Measurements from ENCODE around the gene ERCC6L2.

ERCC6L2 gene

DNA sequence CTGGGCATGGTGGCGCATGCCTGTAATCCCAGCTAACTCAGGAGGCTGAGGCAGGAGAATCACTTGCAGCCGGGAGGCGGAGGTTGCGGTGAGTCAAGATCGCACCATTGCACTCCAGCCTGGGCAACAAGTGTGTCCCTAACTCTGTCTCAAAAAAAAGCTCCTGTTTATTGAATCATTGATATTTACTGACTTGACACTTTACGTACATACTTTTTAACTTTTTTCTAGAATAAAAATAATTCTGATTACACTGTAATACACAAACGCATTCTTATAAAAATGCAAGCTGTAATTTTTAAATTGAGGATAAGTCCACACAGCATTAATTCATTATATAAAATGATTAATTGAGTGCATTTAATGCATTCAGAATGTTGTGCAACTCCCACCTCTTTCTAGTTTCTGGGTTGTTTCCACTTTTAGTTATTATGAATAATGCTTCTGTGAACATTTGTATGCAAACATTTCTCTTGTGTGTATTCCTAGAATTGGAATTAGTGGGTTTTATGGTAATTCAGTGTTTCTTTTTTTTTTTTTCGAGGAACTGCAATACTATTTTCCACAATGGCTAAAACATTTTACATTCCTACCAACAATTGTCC, 15.7 kb downstream of the ERCC6L2 start:
- no peak for DNase-seq (ENCODE audit: insufficient read length)
- no peak for FAIRE-seq
- TF ChIP-seq POLR2AphosphoS5 (IDR thresholded peaks at IDR 0.05; ENCODE audit: low read depth, low read length) (no peak), POLR2A (IDR thresholded peaks at IDR 0.05; ENCODE audit: low read depth, low read length) (no peak), TAF1 (IDR thresholded peaks at IDR 0.05; ENCODE audit: borderline replicate concordance, low read depth, low read length) (no peak)

DNA sequence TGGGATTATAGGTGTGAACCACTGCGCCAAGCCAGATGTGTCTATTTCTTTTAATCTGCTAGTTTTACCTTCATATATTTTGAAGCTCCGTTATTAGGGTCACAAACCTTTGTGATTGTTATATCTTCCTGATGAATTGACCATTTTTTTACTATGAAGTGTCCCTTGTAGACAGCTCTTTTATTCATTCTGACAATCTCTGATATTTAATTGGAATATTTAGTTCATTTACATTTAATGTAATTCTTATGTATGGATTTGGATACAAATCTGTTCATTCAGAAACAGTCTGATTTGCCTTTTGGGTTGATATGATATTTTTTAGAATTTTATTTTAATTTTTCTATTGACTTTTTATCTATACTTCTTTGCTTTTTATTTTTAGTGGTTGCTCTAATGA, 17.2 kb downstream of the ERCC6L2 start:
- FAIRE-seq, result no peak
- no peak for TF ChIP-seq POLR2AphosphoS5 (IDR thresholded peaks at IDR 0.05; ENCODE audit: low read depth, low read length)
- TF ChIP-seq POLR2A (IDR thresholded peaks at IDR 0.05; ENCODE audit: low read depth, low read length), result no peak
- no peak for TF ChIP-seq TAF1 (IDR thresholded peaks at IDR 0.05; ENCODE audit: borderline replicate concordance, low read depth, low read length)
- no peak for DNase-seq (ENCODE audit: insufficient read length)

DNA sequence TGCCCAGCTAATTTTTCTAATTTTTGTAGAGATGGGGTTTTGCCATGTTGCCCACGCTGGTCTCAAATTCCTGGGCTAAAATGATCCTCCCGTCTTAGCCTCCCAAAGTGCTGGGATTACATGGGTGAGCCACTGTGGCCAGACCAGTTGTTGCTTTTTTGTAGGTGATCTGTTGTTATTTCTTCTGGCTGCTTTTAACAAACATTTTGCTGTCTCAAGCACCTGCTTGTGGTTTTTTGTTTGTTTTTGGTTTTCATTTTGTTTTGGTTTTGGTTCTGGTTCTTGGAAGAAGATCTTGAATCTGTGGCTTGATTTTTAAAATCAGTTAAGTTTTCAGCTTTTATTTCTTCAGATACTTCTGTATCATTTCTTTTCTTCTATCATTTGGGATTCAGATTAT, 21.1 kb downstream of the ERCC6L2 start:
- TF ChIP-seq POLR2A (IDR thresholded peaks at IDR 0.05; ENCODE audit: low read depth, low read length) (no peak), TAF1 (IDR thresholded peaks at IDR 0.05; ENCODE audit: borderline replicate concordance, low read depth, low read length) (no peak), POLR2AphosphoS5 (IDR thresholded peaks at IDR 0.05; ENCODE audit: low read depth, low read length) (no peak)
- FAIRE-seq (no peak), DNase-seq (ENCODE audit: insufficient read length) (no peak)

DNA sequence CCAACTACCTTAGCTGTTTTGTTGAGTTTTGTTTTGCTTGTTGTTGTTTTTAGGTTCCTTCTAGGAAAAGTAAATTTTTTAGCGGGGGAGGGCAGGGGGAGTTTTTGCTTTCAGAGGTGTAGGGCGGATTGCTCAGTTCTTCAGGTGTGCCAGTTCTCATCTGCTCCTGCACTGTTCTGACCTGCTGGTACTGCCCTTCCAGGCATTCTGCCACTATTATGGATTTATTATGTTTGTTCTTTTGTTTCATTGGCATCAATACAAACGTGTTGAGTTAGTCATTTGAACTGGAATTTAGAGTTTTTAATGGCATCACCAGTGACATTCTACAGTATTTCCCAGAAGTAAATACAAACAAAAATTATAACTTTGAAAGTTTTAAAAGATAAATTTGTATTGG, 26.0 kb downstream of the ERCC6L2 start:
- FAIRE-seq, result no peak
- DNase-seq (ENCODE audit: insufficient read length), result no peak
- TF ChIP-seq POLR2A (IDR thresholded peaks at IDR 0.05; ENCODE audit: low read depth, low read length), result no peak
- no peak for TF ChIP-seq POLR2AphosphoS5 (IDR thresholded peaks at IDR 0.05; ENCODE audit: low read depth, low read length)
- TF ChIP-seq TAF1 (IDR thresholded peaks at IDR 0.05; ENCODE audit: borderline replicate concordance, low read depth, low read length), result no peak

DNA sequence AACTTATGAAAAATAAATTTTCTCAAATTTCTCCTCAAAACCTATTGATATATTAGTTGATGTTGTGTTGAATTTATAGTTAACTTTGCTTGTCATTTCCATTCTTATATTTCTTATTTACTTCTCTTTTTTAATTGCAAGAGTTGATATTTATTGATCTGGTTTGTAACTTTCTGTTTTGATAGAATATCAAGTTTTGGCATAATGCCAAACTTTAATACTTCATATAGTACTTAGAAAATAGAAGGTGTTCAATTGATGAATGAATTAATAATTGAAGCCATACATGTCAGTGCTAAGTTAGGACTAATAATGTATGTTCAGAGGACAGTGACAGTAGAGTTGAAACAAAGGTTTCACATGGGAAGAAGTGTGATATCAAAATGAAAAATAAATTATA, 27.9 kb downstream of the ERCC6L2 start:
- no peak for DNase-seq (ENCODE audit: insufficient read length)
- TF ChIP-seq TAF1 (IDR thresholded peaks at IDR 0.05; ENCODE audit: borderline replicate concordance, low read depth, low read length) (no peak), POLR2AphosphoS5 (IDR thresholded peaks at IDR 0.05; ENCODE audit: low read depth, low read length) (no peak), POLR2A (IDR thresholded peaks at IDR 0.05; ENCODE audit: low read depth, low read length) (no peak)
- FAIRE-seq, result no peak

DNA sequence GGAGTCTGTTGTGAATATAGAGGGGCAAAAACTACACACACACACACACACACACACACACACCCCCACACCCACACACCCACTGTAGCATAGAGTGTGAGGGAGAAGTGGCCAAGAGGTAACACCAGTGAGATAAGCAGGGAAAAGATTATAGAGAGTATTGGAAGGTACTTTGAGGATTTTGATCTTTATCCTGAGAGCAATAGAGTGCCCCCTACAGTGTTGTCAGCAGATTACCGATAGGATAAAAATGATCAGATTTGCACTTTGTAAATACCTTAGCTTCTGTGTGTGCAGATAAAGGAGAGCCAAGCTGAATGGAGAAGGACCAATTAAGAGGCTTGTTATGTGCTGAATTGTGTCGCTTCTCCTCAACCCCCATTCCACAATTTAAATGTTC, 32.3 kb downstream of the ERCC6L2 start:
- DNase-seq (ENCODE audit: insufficient read length) (no peak), FAIRE-seq (no peak)
- TF ChIP-seq TAF1 (IDR thresholded peaks at IDR 0.05; ENCODE audit: borderline replicate concordance, low read depth, low read length) (no peak), POLR2AphosphoS5 (IDR thresholded peaks at IDR 0.05; ENCODE audit: low read depth, low read length) (no peak), POLR2A (IDR thresholded peaks at IDR 0.05; ENCODE audit: low read depth, low read length) (no peak)

DNA sequence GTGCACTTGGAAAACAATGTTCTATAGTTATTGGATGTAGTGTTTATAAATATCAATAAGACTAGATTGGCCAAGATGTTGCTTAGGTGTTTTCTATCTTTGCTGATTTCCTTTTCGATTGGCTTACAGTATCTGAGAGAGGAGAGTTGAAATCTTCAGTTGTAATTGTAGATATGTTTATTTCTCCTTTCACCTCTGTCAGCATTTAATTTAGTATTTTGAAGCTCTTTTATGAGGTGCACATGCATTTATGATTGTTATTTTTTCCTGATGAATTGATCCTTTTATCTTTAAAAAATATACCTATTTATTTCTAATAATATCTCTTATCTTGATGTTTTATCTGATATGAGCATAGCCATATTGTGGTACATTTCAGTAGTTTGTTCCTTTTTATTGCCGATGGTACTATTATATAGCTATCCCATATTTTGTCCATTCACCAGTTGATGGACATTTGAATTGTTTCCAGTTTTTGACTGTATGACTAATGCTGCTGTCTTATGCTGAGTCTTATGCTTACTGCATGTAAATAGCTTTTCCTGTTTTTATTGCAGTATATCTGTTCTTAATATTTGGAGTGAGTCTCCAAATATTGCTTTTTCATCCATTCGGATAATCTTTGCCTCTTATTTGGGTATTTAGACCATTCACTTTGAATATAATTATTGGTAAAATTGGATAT, 34.7 kb downstream of the ERCC6L2 start:
- FAIRE-seq, result no peak
- no peak for DNase-seq (ENCODE audit: insufficient read length)
- TF ChIP-seq POLR2A (IDR thresholded peaks at IDR 0.05; ENCODE audit: low read depth, low read length) (no peak), TAF1 (IDR thresholded peaks at IDR 0.05; ENCODE audit: borderline replicate concordance, low read depth, low read length) (no peak), POLR2AphosphoS5 (IDR thresholded peaks at IDR 0.05; ENCODE audit: low read depth, low read length) (no peak)

DNA sequence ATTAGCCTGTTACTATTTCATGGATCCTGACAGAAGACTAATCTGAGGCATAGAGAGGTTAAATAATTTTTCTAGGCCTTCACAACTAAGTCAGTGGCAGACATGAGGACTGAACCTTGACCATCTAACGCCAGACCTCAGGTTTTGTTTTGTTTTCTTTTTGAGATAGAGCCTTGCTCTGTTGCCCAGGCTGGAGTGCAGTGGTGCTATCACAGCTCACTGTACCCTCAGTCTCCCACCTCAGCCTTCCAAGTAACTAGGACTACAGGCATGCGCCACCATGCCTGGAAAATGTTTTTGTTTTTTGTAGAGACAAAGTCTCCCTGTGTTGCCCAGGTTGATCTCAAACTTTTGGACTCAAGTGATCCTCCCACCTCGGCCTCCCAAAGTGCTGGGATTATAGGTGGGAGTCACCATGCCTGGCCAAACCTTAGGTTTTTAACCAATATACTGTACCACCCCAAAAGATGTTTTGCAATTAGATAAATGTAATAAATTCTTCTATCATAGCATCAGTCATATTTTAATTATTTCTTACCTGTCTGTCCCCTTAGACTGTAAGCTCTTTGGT, 35.4 kb downstream of the ERCC6L2 start:
- DNase-seq (ENCODE audit: insufficient read length) (no peak), FAIRE-seq (no peak)
- TF ChIP-seq POLR2A (IDR thresholded peaks at IDR 0.05; ENCODE audit: low read depth, low read length), result no peak
- no peak for TF ChIP-seq POLR2AphosphoS5 (IDR thresholded peaks at IDR 0.05; ENCODE audit: low read depth, low read length)
- TF ChIP-seq TAF1 (IDR thresholded peaks at IDR 0.05; ENCODE audit: borderline replicate concordance, low read depth, low read length), result no peak

DNA sequence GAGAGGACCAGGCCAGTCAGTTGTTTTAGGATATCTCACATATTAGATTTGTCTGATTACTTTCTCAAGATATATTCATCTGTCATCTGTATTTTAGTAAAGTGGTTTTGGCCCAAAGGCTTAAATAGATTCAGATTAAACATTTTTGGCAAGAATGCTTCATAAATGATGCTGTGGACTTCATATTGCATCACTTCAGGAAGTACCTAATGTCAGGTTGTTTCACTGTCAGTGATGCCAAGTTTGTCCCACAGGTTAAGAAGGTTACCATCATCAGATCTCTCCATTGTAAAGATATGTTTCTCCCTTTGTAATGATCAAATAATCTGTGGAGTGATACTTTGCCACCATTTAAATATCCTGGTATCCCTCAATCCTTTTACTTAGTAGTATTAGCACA, 37.3 kb downstream of the ERCC6L2 start:
- no peak for DNase-seq (ENCODE audit: insufficient read length)
- TF ChIP-seq POLR2A (IDR thresholded peaks at IDR 0.05; ENCODE audit: low read depth, low read length) (no peak), TAF1 (IDR thresholded peaks at IDR 0.05; ENCODE audit: borderline replicate concordance, low read depth, low read length) (no peak), POLR2AphosphoS5 (IDR thresholded peaks at IDR 0.05; ENCODE audit: low read depth, low read length) (no peak)
- no peak for FAIRE-seq

DNA sequence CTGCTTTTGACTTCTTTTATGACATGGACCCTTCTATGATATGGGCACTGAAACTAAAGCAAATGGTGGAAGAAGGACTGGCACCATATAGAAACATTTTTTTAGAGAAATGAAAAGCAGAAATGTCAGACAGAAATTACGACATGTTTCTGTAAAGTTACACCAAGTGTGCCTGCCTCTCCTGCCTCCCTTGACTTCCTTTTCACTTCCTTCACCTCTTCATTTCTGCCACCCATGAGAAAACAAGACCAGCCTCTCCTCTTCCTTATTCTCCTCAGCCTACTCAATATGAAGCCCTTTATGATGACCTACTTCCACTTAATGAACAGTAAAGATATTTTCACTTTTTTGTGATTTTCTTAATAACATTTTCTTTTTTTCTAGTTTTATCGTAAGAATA, 44.5 kb downstream of the ERCC6L2 start:
- DNase-seq (ENCODE audit: insufficient read length), result no peak
- TF ChIP-seq POLR2AphosphoS5 (IDR thresholded peaks at IDR 0.05; ENCODE audit: low read depth, low read length) (no peak), TAF1 (IDR thresholded peaks at IDR 0.05; ENCODE audit: borderline replicate concordance, low read depth, low read length) (no peak), POLR2A (IDR thresholded peaks at IDR 0.05; ENCODE audit: low read depth, low read length) (no peak)
- FAIRE-seq, result no peak

DNA sequence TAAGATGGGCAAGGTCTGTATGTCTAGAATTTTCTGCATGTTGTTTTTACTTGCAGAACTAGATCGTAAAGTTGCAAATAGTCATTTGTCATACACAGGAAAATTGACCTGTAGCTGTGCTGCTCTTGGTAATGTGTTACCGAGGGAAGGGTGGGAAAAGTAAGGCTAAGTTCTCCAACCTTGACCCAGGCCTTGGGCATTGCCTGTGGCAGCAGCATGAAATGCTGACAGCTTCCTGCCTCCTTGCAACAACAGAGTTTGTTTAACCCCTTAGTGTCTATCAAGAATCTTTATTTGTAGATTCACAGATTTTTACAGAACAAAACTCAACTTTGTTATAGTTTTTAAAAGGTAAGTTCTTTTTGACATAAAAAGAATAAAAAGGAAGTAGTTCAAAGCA, 48.3 kb downstream of the ERCC6L2 start:
- DNase-seq (ENCODE audit: insufficient read length), result no peak
- TF ChIP-seq POLR2AphosphoS5 (IDR thresholded peaks at IDR 0.05; ENCODE audit: low read depth, low read length), result no peak
- no peak for TF ChIP-seq POLR2A (IDR thresholded peaks at IDR 0.05; ENCODE audit: low read depth, low read length)
- TF ChIP-seq TAF1 (IDR thresholded peaks at IDR 0.05; ENCODE audit: borderline replicate concordance, low read depth, low read length), result no peak
- no peak for FAIRE-seq

DNA sequence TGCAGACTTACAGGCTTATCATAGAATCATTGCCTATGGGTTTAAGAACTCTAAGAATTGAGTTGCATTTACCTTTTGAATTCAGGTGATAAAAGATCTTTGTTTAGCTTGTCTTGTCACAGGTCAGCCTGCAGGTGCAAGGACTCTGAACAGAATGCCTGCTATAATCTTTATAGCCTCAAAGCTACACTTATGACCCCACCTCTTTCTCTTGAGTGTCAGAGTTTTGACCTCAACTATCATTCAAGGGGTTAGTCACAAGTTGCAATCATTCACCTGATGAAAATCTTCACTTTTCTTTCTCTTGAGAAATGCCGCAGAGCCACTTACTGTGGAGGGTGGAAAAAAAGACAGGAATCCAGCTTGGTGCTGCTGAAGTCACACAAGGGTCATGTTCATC, 49.5 kb downstream of the ERCC6L2 start:
- no peak for FAIRE-seq
- no peak for DNase-seq (ENCODE audit: insufficient read length)
- no peak for TF ChIP-seq POLR2A (IDR thresholded peaks at IDR 0.05; ENCODE audit: low read depth, low read length)
- no peak for TF ChIP-seq TAF1 (IDR thresholded peaks at IDR 0.05; ENCODE audit: borderline replicate concordance, low read depth, low read length)
- TF ChIP-seq POLR2AphosphoS5 (IDR thresholded peaks at IDR 0.05; ENCODE audit: low read depth, low read length), result no peak
